HG02759 (cell line): ENCODE data around the gene HP1BP3.
"Not testable (repeated sequence)": the region's sequence is repeated elsewhere in the genome, so short reads cannot be mapped to it uniquely, and the experiment has no call there.

Experiments
- ATAC-seq: cut with Tn5 transposase; IDR thresholded peaks from one replicate; pipeline ENCODE4 v1.9.1; 2021; ENCODE audit warnings: mild to moderate bottlenecking, moderate library complexity; ENCODE audit not compliant: unreplicated experiment

Gene HP1BP3

DNA sequence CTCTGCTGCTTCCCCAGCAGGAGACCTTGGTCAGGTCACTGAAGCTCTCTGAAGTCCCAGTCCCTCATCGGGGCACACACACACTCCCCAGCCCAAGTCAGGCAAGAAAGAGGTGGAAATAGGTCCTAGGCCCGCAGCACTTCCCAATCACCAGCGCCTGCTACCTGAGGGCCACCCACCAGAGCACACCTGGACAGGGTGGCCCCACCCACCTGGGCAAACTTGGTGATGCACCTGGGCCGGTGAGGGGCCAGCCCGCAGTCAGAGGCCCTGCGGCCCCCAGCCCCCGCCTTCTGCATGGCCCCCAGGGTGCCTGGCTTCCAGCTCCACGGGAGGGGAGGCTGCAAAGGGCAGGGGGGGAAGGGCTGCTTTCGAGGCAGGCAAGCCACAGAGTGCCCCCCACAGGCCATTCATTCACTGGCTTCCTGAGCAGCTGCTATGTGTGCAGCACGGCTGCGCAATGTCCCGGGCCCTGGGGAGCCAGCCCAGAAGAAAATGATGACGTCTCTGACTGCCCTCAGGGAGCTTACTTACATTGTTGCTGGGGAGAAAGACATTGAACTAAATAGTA is 59.3 kb downstream of the HP1BP3 start:
- no peak for ATAC-seq

DNA sequence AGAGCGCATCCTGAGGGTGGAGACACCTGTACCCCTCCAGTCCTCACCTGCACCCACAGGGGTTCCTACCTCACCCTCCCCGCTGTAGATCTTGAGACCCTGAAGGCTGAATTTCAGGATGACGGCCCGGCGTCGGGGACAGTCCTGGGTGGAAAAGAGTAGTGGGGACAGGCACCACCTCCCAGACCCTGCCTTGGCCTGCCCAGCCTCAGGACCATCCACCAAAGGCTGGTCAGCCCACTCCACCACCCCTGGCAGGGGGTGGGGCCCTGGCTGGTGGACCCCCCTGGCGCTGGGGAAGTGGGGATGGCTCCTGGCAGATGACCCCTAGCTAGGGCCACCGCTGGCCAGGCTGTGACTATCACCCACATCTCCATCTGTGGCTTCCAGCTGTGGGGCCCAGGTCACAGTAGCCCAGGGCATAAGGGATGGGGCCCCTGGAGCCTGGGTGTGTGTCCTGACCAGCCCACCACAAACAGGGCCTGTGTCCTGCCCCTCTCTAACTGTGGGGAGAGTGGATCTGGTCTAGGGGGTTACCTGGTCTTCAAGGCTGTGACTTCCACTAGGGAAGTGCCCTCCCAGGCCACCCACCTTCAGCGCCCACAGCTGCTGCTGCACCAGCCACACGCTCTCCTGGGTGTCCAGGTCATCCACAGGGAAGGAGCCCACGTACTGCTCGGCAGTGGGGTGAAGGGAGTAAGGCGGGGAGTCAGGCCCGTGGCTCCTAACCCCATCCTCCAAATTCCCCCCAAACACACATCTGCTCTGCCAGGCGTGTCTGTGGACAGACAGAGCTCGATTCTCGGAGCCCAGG is 60.0 kb downstream of the HP1BP3 start:
- no peak for ATAC-seq

DNA sequence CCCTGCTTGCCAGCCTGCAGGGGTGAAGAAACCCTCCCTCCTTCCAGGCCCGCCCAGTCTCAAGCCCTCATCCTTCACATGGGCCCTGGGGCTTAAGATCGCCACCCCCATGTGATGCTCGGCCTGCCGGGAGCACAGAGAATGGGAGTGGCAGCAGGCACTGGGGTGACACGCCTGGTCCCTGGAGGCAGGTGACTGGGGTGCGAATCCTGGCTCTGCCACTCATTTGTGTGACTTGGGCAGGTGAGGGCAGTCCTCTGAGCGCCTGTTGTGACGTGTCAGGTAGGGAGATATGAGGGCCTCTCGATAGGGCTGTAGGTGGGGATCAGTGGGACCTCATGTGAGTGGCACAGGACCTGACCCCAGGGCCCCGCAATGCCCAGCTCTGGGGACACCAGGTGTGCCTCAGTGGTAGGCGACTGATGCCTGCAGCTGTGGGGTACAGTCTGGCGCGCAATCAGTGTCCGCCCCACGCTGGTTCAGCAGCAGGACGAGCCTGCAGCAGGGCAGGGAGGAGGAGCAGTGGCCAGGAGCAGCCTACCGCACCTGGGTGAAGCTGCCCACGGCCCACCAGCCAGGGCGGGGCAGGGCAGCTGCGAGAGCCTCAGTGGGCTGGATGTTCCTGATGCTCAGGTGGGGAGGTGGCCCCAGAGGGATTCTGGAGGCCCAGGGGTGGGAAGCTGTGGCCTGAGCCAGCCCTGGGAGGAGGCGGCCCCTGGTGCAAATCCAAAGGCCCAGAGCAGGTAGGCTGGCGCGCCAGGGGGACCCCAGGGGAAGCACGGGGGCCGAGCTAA is 60.8 kb downstream of the HP1BP3 start:
- no peak for ATAC-seq

DNA sequence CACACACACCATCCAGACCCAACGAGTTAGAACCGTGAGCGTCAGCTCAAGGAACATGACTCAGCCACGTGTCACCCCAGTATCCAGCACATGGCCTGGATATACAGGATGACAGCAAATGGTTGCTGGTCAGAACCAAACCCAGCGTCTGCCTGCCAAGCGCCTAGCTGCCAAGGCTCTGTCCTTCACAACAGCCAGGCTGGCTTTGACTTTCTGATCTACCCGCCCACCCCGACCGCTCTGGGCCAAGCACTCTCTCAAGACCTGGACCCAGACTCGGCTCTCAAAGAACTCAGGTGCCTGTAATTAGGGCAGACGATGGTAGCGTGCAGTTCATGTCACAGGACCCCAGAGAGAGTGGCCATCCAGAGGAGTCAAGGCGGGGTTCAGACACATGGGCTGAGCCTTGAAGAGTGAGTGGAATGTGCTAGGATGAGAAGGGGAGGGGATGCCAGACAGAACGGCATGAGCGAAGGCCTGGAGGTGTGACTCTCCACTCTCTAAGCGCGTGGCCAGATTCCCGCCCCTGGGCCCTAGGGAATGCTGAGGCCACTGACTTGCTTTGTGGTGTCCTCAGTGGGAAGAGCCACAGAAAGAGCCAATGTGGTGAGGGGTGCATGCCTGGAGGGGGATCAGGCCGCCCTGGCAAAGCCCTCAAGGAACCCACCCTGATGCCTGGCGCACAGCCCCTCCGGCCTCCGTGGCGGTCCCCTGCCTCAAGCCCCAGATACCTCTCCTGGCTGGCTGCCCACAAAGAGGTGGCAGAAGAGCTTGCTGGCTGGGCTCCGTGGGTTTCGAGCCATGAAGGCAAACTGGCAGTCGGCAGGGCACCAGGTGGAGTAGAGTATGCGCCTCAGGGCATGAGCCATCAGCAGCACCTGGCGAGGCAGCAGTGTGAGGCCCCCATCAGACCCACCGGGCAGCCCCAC is 61.7 kb downstream of the HP1BP3 start:
- no peak for ATAC-seq

DNA sequence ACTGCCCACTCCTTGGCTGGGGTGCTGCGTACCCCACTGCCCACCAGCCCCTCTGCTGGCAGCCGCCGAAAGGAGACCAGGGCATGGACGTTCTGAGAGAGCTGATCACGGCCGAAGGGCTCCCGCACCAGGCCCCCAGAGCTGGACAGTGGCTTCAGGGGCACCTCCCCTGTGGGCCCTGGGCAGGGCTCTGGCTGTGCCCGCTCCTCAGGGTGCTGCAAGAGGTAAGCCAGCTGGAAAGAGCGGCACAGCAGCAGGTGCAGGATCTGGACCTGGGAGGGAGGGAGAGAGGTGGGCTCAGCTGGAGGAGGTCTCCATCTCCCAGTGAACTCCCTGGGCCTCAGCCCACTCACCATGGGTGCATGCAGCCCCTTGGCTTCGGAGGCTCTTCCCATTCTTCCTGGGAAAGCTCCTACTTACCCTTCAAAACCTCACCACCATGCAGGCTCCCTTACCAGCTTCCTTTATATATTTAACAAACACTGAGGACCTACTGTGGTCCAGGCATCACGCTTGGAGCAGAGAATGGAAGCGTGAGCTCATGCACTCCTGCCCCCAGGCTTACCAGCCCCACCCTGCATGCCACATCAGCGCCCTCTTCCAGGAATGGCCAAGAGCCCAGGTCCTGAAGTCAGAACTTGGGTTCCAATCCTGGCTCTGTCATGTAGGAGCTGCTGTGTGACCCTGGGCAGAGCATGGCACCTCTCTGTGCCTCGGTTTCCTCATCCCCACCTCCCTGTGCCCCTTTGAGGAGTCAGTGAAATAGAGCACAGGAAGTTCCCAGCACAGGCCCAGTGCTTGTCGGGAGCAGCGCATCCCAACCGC is 62.5 kb downstream of the HP1BP3 start:
- ATAC-seq = no peak

DNA sequence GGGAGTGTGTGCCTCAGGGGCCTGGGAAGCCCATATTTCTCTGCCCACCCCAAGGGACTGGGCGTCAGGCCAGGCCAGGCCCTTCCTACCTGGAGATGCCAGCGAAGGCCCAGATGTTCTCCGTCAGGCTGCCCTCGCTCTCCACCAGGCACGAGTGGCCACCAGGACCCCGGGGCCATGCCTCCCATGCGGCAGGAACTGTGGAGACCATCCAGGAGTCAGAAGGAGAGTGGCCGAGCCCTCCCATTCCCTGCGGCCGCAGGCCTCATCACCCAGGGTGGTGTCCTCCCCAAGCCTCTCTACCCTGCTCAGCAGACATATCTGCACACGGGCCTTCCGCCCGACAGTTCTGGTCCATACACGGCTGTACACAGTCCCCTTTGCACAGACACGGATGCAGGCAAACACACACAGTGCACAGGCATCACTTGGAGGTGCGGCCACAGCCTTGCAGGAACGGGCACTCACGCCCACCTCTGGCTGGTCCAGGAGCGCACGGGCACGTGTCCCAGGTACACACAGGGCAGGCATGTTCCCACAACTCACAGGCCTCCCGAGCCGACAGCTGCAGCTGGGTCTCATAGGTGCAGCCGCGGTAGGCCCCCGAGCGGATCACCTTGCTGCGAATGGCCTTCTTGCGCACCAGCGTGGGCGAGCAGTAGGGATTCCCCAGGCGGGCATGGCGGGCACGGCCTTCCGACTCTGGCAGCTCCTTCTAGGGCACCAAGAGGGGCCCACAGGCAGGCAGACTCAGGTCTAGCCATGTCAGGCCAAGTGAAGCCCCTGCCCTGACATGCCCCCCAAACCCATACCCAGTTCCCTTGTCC is 63.4 kb downstream of the HP1BP3 start:
- ATAC-seq = no peak

DNA sequence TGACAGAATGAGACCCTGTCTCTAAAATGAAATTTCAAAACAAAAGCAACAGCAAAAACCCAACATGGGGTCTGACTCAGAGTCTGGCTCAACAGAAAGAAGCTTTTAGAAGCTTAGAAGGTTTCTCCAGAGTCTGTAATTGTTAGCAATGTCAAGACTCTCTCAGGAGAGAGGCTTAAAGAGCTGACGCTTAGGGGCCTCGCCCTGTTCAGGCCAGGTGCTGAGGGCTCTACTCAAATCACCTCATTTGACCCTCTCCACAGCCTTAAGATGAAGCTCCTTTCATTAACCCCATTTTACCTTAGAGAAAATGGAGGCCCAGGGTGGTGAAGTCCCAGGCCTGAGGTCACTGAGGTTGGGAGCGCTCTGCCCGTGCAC is 64.0 kb downstream of the HP1BP3 start:
- ATAC-seq = no peak

DNA sequence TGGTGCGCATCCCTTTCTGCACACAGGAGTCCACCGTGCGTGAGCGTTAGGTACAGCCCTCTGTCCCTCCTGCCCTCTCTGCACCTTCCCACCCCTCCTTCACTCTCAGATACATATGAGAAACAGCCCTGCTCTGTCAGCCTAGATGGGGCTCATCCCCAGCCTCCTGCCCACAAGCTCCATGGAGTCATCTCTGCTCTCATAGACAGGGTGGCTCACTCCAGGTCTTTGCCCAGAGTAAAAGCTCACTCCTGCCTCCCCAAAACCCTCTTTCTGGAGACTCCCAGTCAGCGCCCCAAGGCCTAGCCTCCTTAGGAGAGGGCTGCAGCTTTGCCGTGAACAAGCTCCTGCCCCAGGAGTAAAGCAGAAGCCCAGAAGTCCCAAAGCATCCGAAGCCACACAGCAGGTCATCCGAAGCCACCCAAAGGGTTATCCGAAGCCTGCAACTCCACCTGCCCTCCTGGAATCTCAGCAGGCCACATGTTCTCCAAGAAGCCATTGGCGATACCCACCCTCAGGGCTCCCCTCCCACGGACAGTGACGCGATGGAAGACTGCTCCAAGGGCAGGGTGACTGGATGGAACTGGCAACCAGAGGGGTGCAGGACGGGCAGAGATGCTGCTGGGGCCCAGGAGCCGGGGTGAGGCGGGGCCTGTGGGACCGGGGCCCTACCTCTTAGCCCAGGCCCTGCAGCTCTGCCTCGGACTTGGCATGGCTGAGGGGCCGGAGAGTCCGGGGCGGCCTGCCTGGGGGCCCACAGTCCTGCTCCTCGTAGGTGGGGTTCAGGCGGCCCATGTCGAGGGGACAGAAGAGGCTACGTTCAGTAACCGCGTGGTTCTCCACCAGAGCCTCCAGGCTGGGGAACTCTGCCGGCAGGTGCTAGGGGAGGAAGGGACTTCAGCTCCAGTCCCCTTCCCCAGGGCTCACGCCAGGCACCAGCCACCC is 65.7 kb downstream of the HP1BP3 start:
- ATAC-seq = no peak

DNA sequence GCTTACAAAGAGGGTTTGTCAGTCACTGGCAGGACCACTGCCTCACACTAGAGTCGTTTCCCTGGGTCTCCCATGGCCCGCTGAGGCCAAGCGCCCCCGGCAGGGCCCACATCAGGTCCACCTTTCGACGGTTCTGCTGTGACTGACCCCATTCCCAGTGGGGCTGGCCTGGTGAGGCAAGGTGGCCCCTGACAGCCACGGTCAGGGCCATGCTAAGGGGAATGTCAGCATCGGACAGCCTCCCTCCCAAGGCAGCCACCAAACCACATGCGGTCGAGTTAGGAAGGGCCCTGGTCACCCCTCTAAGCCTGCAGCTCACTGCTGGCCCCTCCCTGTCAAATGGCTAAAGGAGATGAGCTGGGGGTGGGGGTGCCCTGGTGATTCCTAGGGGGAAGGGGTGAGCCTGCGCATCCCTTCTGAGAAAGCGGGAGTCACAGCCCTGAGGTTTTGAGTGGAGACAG is 66.4 kb downstream of the HP1BP3 start:
- ATAC-seq = no peak

DNA sequence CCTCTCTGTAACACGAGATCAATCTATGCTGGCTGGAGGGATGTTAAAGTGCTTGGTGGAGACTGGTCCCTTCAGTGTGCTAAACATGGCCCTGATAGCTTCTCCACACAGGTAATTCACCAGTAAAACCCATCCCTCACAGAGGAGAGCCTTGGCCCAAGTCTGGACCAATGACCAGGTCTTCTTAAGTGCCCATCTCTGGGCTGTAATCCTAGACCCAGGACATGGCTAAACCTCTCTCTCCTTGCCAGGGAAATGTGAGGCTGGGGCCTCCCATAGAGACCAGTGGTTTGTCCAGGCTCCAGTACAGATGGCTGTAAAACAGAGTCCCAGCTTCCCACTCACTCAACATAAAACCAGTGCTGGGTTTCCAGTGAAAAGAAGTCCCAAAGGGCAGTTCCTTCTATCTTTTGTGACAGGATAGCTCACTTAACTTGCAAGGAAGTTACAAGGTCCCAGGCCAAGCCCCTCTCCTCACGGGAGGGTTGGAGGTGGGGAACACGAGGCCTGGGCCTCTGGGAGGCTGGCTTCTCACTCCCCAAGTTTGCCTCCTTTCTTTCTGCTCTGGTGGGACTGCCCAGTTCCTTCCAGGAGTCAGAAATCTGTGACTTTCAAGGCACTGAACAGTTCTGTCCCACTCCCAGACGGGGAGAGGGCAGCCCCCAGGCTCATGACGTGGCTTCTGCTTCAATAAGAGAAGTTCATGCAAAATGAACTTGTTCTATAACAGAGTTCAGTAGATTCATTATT is 67.1 kb downstream of the HP1BP3 start:
- ATAC-seq = no peak

DNA sequence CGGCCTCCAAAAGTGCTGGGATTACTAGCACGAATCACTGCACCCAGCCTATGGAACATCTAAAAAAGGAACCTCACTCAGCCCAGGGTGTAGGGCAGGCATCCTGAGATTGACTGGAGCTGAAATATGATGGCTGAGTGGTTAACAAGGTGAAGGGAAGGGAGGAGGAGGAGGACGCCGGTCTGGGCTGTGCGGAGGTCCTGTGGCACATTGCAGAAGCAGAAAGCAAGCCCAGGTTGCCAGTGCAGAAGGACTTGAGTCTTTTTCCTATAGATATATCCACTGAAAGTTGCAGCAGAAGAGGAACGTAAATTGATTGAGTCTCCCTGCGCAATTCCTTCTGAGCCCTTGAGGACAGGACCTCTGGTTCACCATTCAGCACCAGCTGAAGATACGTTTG is 67.8 kb downstream of the HP1BP3 start:
- no peak for ATAC-seq

DNA sequence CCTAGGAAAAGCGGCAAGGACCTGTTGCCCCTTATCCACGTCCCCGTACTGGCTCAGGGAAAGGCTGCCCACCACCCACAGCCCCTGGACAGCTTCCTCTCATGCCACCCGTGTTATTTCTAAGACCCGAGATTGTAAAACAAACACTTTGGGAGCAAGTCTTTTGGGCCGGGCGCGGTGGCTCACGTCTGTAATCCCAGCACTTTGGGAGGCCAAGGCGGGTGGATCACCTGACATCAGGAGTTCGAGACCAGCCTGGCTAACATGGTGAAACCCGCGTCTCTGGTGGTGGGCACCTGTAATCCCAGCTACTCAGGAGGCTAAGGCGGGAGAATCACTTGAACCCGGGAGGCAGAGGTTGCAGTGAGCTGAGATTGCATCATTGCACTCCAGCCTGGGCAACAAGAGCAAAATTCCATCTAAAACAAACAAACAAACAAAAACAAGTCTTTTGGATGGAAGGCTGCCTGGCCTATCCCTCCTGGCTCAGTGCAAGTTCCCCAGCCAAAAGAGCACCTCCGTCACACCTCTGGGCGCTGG is 68.7 kb downstream of the HP1BP3 start:
- not testable (repeated sequence) for ATAC-seq

DNA sequence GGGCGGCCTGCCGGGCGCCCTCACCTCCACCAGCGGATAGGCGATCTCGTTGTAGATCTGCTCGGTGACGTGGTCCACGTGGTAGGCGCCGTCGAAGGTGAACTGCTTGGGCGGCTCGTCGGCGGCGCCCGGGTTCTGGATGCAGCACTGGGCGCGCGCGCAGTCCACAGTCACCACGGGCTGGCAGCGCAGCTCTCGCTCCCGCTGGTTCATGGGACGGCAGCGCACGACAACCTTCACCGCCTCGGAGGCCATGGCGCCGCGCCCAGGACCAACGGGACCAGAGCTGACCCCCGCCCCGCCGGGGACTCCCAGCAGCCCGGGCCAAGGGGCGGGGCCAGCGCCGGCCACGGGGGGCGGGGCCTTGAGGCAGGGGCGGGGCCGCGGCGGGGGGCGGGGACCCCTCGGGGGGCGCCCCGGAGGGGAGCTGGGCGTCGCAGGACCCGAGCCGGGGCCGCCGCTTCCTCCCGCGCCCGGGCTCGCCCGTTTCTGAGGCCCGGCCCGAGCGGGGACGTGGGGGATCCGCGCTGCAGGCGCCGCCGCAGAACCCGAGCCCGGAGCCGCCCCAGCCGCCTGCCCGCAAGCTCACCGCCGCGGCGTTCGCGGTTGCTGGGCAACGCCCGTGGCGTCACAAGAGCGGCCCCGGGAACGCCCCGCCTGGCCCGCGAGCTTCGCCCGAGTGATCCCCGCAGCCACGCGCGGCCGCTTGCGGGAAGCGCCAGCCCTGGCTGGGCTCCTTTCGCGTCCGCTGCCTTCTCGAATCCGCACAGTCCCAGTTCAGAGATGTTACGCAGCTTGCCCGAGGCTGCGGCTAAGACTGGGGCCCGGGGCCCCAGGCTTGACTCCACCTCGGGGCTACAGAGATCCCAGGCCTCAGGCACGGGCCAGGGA is 69.4 kb downstream of the HP1BP3 start, which contains the start of gene KIF17:
TSS of gene KIF17 (minus strand) at position 556 of the 891 bp plus-strand sequence. CDS start at position 255, 301 bp downstream.
- peak; percentile 58 for ATAC-seq

DNA sequence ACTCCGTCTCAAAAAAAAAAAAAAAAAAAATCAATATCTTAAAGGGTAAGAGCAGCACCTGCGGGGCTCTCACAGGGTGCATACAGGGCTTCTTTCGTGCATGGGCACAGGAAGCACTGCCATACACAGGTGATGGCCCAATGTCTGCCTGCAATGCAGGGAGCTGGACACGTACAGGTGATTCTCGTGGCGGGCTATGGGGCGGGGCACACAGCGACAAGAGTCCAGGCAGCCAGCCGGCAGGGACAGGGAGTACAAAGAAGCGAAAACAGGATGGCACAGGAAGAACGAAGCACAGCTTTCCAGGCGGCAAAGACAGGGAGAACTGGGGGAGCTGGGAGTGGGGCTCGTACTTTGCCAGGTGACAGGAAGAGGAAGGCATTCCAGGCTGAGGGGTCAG is 70.9 kb downstream of the HP1BP3 start:
- no peak for ATAC-seq

DNA sequence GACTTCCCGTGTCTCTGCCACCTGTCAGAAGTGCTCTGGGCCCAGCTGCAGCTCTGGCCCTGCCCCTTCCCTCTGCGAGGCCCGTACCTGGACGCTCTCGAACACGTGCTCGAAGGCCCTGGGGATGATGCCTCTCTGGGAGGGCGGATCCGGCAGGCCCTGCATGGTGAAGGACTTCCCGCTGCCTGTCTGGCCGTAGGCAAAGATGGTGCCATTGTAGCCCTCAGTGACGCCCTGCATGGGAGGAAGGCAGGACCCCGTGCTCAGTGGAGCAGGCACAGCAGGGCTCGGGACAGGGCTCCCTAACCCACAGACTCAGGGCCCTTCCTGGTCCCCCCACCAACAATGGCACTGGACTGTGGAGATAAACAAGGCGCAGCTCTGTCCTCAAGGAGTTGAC is 71.7 kb downstream of the HP1BP3 start:
- ATAC-seq = no peak

DNA sequence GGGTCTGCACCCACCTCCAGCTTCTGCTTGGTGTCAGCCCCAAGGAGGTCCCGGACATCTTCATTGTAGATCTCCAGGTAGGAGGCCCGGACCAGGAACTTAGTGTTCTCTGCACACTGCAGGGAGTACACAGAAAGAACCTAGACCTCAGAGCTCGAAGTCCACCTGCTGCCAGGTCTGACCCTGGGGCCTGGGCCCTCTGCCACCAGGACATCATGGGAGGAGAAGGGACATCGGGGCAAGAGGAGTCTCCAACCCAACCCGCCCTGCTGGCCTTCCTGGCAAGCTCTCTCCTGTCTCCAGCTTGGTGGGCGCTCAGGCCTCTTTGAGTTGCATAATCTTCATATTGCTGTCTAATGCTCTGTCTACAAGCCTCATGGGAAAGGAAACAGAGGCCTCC is 73.7 kb downstream of the HP1BP3 start:
- no peak for ATAC-seq
